ENCODE measurements around the gene RFX3.
A peak's percentile ranks its signal among the peaks of the same experiment; 100 is the strongest.

The RFX3 gene

DNA sequence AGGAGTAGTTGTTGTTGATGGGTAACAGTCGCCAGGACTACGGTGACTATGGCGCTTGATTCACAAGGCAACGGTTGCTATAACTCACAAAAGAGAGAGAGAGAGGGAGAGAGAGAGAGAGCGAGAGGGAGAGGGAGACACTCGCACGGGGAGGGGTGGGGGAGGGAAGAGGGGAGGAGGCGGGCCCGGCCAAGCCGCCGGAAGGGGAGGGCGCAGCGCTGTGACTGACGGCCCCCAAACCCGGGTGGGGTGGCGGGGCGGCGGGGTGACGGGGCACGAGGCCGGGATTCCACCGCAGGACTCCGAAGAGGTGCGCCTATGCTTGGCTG, at the start of gene RFX3:
TSS of gene RFX3 (minus strand) at position 166 of the 329 bp plus-strand sequence. CDS start 130,413 bp downstream, outside the sequence.
- peak; percentile 94 for DNase-seq (ENCODE audit: low spot score)

- DNase-seq (ENCODE audit: low spot score) = no peak
Measured at GRCh38 chr9:3571500-3571899, 45.7 kb upstream of the RFX3 start.

GRCh38 chr9:3569529-3569928, 43.7 kb upstream of the RFX3 start:
- no peak for DNase-seq (ENCODE audit: low spot score)

DNA sequence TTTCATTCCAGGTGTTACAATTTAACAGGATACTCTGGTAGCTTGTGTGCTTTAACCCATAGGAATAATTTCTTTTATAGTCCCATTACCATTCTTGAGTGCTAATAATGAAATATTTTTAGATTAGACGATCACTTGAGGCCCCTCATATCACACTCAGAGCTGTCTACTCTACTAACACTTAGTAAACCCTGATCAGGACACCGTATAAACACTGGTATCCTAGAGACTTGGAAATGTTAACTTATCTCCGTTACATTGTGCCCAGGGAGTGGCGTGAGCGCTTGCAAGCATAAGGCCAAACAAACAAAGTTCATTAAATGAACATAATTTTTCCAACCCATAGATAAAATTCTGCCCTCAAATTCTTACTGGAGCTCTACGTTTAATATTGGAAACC, 42.2 kb upstream of the RFX3 start:
- no peak for DNase-seq (ENCODE audit: low spot score)

DNA sequence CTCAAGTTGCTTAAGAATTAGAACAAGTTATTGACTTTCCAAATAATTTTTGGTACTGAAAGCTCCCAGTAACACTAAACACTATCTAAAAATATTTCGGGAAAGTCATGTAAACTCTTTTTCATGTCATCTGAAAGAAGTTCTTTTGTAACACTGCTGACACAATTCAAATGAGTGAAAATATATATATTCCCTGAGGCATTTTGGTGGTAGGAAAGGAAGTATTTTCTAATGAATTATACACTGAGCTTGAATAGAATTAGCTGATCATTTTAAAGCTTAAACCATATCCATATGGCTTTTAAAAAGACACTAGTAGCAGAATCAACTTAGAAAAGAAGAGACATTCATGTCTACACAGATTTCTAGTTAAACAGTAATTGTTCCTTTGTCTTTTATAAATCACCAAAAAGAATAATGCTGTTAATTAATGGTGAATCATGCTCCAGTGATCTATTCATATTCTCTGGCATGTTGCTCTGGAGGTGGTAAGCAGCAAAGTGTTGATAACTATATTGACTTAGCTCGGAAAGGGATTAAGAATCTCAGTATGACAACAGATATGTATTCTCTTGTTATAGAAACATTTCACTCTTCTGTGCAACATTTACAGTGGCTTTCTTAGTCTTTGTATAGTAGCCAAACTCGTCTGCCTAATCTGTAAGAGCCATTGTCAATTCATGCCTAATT, 27.4 kb upstream of the RFX3 start:
- DNase-seq (ENCODE audit: low spot score) = no peak

GRCh38 chr9:3549225-3549624, 23.4 kb upstream of the RFX3 start:
- no peak for DNase-seq (ENCODE audit: low spot score)

- no peak for DNase-seq (ENCODE audit: low spot score)
Measured at GRCh38 chr9:3548648-3549047, 22.8 kb upstream of the RFX3 start.

DNA sequence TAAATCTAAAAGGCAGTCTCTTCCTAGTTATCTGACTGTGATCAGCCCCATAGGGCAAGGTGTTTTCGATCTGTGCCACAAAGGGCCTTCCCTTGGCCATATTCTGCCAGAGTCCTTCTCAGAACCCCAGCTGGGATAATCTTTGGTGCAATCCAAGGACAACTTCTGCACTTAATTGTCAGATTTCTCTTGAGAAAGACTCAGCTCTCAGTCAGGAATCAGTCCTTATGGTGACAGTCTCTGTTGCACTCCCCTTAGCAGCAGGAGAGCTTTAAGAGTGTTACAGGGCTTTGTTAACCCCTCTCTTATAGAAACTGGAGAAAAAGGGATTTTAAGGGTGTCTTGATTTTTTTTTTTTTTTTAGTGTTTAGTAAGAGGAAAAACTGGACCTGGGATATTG, 15.4 kb upstream of the RFX3 start:
- no peak for DNase-seq (ENCODE audit: low spot score)

- no peak for DNase-seq (ENCODE audit: low spot score)
Measured at GRCh38 chr9:3534614-3535404, 9.0 kb upstream of the RFX3 start.

GRCh38 chr9:3532158-3532557, 6.4 kb upstream of the RFX3 start:
- DNase-seq (ENCODE audit: low spot score) = no peak

DNA sequence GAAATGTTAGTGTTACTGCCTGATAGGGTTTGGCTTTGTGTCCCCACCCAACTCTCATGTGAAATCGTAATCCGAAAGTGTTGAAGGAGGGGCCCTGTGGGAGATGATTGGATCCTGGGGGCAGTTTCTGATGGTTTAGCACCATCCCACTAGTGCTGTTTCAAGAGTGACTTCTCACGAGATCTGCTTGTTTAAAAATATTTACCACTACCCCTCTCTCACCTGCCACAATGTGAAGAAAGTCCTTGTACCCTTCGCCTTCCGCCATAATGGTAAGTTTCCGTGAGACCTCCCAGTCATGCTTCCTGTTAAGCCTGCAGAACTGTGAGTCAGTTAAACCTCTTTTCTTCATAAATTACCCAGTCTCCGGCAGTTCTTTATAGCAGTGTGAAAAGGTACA, 2.6 kb upstream of the RFX3 start:
- DNase-seq (ENCODE audit: low spot score) = peak; percentile 87

GRCh38 chr9:3526997-3527940, 1.5 kb upstream of the RFX3 start:
- peak; percentile 21 for DNase-seq (ENCODE audit: low spot score)

GRCh38 chr9:3526165-3526996, 580 bp upstream of the RFX3 start:
- DNase-seq (ENCODE audit: low spot score) = peak; percentile 87

- DNase-seq (ENCODE audit: low spot score) = peak; percentile 19
Measured at GRCh38 chr9:3525096-3525835, 535 bp downstream of the RFX3 start.

DNA sequence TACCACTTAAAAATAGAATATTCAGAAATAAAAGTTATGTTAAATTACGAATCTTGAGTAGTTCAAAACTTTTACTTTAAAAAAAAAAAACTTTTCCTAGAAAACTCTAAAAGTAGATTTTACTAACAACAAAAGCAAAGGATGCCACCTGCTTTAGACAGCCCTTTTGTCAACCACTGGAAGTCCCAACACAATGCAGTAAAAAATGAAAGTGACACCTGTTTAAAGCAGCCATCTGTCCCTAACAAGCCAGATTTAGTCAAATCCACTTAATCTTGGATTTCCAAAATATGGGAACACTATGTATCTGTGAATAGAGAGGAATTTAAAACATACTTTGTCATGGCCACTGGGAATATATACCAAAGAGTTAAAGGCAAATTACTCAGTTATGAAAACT, 3.8 kb downstream of the RFX3 start:
- DNase-seq (ENCODE audit: low spot score) = no peak

GRCh38 chr9:3520564-3520963, 5.2 kb downstream of the RFX3 start:
- DNase-seq (ENCODE audit: low spot score) = no peak

GRCh38 chr9:3517377-3518048, 8.3 kb downstream of the RFX3 start:
- DNase-seq (ENCODE audit: low spot score) = no peak

- DNase-seq (ENCODE audit: low spot score) = no peak
Measured at GRCh38 chr9:3516667-3517330, 9.0 kb downstream of the RFX3 start.

GRCh38 chr9:3515405-3515804, 10.4 kb downstream of the RFX3 start:
- DNase-seq (ENCODE audit: low spot score) = no peak

GRCh38 chr9:3514786-3515185, 11.0 kb downstream of the RFX3 start:
- DNase-seq (ENCODE audit: low spot score) = no peak
